T-helper 1 cell (primary cell): ENCODE data around the gene RIPOR1.

Experiments used
- DNase-seq, 5 donors: peaks; one replicate each; pipeline ENCODE4 v3.0.0-alpha.2; 2012 to 2020

The RIPOR1 gene

DNA sequence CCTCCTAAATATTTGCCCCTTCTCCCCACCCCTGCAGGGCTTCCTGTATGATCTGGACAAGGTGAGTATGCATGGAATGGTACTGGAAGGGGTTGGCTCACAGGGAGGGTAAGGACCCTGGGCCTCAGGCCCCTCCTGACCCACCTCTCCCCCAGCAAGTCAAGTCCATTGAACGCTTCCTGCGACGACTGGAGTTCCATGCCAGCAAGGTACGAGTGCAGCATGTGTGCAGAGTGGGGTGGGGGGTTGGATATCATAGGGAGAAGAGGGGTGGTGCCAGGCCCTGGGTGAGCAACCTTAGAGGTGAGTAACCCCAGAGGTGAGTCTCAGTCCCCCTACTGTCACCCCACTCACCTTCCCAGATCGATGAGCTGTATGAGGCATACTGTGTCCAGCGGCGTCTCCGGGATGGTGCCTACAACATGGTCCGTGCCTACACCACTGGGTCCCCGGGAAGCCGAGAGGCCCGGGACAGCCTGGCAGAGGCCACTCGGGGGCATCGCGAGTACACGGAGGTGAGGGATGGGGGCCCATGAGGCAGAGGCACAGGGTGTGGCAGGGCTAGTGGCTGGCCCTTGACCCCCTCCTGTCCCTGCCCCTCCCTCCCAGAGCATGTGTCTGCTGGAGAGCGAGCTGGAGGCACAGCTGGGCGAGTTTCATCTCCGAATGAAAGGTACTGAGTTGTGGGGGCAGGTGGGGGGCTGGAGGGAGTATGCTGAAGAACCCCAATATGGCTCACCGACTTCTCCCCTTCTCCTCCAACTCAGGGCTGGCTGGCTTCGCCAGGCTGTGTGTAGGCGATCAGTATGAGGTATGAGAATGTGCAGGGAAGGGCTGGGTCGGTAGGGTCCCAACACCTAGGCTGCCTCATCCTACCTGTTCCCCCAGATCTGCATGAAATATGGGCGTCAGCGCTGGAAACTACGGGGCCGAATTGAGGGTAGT lies 11.3 kb downstream of the RIPOR1 start:
- DNase-seq, result no peak

GRCh38 chr16:67540756-67541155 lies 12.1 kb downstream of the RIPOR1 start:
- no peak for DNase-seq

DNA sequence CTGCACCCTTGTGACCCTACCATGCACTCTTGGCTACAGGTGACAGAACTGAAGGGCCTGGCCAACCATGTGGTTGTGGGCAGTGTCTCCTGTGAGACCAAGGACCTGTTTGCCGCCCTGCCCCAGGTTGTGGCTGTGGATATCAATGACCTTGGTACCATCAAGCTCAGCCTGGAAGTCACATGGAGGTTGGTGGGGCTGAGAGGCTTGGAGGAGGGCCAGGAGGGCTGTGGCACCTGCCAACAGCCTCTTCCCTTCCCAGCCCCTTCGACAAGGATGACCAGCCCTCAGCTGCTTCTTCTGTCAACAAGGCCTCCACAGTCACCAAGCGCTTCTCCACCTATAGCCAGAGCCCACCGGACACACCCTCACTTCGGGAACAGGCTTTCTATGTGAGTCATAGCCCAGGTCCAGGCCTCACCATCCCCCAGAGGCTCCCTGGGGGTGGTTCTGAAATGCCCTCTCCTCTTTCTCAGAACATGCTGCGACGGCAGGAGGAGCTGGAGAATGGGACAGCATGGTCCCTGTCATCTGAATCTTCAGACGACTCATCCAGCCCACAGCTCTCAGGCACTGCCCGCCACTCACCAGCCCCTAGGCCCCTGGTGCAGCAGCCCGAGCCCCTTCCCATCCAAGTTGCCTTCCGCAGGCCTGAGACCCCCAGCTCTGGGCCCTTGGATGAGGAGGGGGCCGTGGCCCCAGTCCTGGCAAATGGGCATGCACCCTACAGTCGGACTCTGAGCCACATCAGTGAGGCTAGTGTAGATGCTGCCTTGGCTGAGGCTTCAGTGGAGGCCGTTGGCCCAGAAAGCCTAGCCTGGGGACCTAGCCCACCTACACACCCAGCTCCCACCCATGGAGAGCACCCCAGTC lies 13.0 kb downstream of the RIPOR1 start:
- DNase-seq, result no peak

- DNase-seq, result peak; percentile 51 to 86 (median 70)
Measured at GRCh38 chr16:67542464-67542863, 13.8 kb downstream of the RIPOR1 start.

DNA sequence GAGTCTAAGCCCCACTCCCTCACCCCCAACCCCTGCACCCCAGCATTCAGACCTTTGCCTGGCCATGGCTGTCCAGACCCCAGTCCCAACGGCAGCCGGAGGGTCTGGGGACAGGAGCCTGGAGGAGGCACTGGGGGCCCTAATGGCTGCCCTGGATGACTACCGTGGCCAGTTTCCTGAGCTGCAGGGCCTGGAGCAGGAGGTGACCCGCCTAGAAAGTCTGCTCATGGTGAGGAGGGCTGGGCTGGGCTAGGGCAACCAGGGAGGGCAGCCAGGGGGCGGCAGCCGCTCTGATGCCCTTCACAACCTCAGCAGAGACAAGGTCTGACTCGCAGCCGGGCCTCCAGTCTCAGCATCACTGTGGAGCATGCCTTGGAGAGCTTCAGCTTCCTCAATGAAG lies 14.4 kb downstream of the RIPOR1 start:
- DNase-seq, result no peak

DNA sequence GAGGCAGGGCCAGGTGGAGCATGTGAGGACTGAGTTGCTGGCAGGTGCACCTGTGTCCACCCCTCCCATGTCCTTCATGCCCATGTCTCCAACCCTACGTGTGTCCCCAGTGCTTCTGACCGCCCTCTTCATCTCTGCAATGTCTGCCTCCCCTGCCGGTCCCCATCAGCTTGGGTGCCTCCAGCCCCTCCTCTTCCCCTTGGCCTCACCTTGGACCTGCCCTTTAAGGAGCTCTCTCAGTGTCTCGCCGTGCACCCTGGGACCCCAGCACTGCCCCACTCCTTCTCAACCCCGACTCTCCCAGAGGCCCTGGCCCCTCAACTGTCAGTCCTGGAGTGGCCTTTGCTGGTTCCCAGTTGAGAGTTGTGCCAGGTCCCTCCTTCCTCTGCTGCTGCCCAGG lies 15.0 kb downstream of the RIPOR1 start:
- no peak for DNase-seq

GRCh38 chr16:67544329-67544841 lies 15.8 kb downstream of the RIPOR1 start:
- DNase-seq, result no peak

DNA sequence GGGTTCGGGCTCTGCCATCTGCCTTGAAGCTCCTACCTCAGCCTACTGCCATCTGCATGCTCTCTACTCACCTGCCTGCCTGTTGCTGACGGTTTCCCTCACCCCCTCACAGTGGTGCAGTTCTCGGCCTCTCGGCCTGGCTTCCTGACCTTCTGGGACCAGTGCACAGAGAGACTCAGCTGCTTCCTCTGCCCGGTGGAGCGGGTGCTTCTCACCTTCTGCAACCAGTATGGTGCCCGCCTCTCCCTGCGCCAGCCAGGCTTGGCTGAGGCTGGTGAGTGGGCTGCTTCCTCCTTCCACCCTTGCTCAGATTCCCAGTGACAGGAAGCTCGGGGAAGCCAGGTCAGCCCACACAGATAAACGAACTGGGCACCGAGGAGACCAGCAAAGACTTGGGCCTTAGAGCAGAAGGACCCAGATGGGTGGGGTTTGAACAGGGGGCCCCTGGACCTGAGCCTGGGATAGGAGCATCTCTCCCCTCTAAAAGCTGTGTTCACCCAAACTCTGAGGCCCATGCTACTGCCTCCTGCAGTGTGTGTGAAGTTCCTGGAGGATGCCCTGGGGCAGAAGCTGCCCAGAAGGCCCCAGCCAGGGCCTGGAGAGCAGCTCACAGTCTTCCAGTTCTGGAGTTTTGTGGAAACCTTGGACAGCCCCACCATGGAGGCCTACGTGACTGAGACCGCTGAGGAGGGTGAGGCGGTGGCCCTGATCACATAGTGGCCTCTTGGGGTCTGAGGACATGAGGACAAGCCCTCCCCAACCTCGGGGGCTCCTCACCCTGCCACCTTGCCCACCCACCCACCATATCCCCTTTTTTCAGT lies 16.4 kb downstream of the RIPOR1 start:
- no peak for DNase-seq

- no peak for DNase-seq
Measured at GRCh38 chr16:67545665-67546024, 17.0 kb downstream of the RIPOR1 start.

GRCh38 chr16:67546091-67546501 lies 17.5 kb downstream of the RIPOR1 start:
- DNase-seq, result no peak

DNA sequence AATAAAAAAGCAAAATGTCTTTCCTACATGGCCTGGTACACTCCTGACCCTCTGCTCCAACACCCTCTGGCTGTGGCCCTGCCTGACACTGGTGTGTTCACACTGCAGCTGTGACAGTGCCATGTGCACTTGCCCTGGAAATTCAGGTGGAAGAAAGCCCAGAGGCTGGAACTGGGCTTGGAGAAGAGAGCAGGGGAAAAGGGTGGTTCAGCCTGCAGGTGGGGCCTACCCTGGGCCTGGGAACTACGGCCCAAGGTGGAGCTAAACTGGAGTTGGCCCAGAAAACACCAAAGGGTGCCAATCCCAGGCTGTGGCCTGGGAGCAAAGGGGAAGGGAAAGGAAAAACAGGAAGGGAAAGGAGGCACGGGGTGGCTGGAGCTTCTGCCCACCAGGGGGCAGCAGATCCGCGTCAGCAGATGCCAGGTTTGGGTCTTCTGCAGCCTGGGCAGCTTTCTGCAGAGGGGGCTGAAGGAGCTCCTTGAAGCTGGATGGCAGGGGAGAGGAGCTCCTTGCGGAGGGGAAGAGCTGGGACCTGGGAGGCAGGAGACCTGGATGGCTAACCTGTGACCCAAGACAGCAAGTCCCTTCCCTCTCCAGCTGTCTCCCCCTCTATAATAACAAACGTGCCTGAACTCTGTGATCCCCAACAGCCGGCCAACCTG lies 18.3 kb downstream of the RIPOR1 start:
- DNase-seq, result peak; percentile 49 to 75 (median 65)

- peak in 4 of 5 donors; percentile 33 to 74 (median 52) for DNase-seq
Measured at GRCh38 chr16:67547423-67548264, 19.0 kb downstream of the RIPOR1 start.

- DNase-seq, result no peak
Measured at GRCh38 chr16:67548265-67549126, 19.9 kb downstream of the RIPOR1 start.

- DNase-seq, result no peak
Measured at GRCh38 chr16:67549240-67549639, 20.6 kb downstream of the RIPOR1 start.

DNA sequence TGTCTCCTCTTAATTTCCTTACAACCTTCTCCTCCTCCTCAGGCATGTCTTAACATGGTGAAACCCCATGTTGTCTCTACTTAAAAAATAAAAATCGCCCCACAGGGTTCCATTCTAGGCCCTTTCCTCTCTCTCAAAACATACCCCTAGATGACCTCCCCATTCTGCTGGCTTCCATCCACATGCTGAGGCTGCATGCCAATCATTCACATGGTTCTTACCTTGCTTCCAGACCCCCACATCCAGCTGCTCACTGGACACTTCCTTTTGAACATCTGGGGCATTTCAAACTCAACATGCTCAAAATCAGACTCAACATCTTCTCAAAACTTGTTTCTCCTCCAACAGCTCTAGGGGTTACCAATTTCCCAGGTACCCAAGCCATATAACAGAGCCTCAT lies 21.3 kb downstream of the RIPOR1 start:
- DNase-seq, result no peak

GRCh38 chr16:67551091-67551490 lies 22.5 kb downstream of the RIPOR1 start:
- no peak for DNase-seq

DNA sequence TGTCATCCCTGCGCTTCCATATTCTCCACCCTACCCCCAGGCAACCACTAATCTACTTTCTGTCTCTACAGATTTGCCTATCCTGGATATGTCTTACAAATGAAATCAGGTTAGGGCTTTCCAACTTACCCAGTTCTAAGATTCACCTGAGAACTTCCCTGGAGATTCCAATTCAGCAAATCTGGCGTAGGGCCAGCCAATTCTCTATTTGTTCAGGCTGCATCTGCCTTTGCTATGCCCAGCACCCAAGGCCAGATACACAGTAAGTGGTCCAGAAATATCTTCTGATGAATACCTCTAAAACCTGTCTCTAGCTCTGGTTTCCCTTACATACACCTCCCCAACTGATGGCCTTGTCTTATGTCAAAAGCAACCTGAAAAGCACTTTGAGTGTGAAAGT lies 23.3 kb downstream of the RIPOR1 start:
- DNase-seq, result no peak

DNA sequence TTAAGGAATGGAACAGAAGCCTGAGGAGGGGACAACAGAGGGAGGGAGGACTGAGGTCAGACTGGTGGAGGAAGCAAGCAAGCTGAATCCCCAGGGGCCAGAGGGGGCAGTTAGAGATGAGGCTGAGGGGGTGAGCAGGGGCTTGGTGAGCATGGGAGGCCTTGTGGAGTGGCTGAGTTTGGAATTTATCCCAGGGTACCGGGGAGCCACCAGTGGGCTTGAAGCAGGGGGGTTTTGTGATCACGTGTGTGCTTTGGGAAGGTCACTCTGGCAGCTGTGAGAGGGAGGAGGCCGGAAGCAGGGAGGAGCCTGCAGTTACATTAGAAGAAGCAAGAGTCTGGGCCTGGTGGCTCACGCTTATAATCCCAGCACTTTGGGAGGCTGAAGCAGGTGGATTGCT lies 23.8 kb downstream of the RIPOR1 start:
- DNase-seq, result no peak

DNA sequence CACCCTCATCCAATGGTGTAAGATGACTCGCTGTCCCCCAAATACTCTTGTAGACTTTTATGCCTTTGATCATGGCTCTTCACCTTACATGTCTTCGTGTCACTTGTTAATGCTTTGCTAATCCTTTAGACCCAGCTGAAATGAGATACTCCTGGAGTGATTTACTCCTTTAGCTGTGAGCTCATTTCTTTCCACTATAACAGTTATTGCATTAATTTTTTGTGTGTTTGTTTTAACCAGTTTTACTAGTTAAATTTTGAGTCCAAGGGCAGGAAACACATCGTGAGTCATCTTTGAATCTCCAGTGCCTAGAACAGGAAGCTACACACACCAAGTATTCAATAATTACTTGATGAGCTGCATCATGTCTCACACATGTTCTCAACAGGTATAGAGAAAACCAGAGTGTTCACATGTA lies 27.2 kb downstream of the RIPOR1 start:
- peak in 1 of 5 donors; percentile 82 for DNase-seq

DNA sequence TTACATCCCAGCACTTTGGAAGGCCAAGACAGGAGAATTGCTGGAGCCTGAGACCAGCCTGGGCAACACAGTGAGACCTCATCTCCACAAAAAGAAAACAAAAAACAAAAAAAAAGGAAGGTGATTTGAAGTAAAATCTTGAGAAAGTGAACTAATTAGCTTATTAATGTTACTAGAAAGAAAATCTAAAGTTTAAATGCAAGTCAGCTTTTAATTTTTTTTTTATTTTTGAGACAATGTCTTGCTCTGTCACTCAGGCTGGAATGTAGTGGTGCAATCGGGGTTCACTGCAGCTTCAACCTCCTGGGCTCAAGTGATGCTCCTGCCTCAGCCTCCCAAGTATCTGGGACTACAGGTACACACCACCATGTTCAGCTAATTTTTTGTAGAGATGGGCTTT lies 30.2 kb downstream of the RIPOR1 start:
- no peak for DNase-seq
